ENCODE results near the gene EPN1.
"Not testable (repeated sequence)": the region's sequence is repeated elsewhere in the genome, so short reads cannot be mapped to it uniquely, and the experiment has no call there.

Gene EPN1

GRCh38 chr19:55723491-55723890, 48.5 kb downstream of the EPN1 start:
- no peak for DNase-seq

- DNase-seq, result not testable (repeated sequence)
Observed at GRCh38 chr19:55730378-55730777, 55.4 kb downstream of the EPN1 start.

GRCh38 chr19:55738302-55738701, 63.3 kb downstream of the EPN1 start, which contains the start of gene NLRP9:
Gene NLRP9 (minus strand): TSS chr19:55738402. CDS start chr19:55738374, 28 bp downstream.
- DNase-seq, result no peak

- DNase-seq, result no peak
Observed at GRCh38 chr19:55750715-55751114, 75.7 kb downstream of the EPN1 start.

GRCh38 chr19:55753401-55753800, 78.4 kb downstream of the EPN1 start:
- DNase-seq, result no peak

GRCh38 chr19:55756808-55757207, 81.8 kb downstream of the EPN1 start:
- DNase-seq, result not testable (repeated sequence)

- DNase-seq, result not testable (repeated sequence)
Observed at GRCh38 chr19:55758797-55759196, 83.8 kb downstream of the EPN1 start, which contains the start of gene RFPL4A. Gene RFPL4A (plus strand): TSS chr19:55759097. CDS start chr19:55761801, 2,704 bp downstream.

Measured in fibroblast of skin of scalp (primary cell).